HCT116 (cell line): ENCODE measurements around the gene NEURL1.

Experiments used
- CEBPB ChIP-seq: IDR thresholded peaks from 2 replicates; pipeline ENCODE4 v1.6.1; 2012; ENCODE audit warnings: low read depth
- EZH2 ChIP-seq: fragments of 200-600 bp; sonication (generic); IDR thresholded peaks from 2 replicates; pipeline ENCODE4 v1.6.1; 2017; ENCODE audit warnings: antibody characterized with exemption, mixed run types
- POLR2A ChIP-seq: IDR thresholded peaks from 2 replicates; pipeline ENCODE4 v1.7.0; 2011; ENCODE audit warnings: borderline replicate concordance; ENCODE audit not compliant: insufficient read depth, insufficient read length; ENCODE audit errors: extremely low read depth
- POLR2AphosphoS5 ChIP-seq: IDR thresholded peaks from 2 replicates; pipeline ENCODE4 v1.6.1; 2011; ENCODE audit warnings: mild to moderate bottlenecking, low read depth, low read length, moderate library complexity
- RAD21 ChIP-seq: IDR thresholded peaks from 2 replicates; pipeline ENCODE4 v1.6.1; 2012; ENCODE audit warnings: low read depth, mild to moderate bottlenecking
- SP1 ChIP-seq: IDR thresholded peaks from 2 replicates; pipeline ENCODE4 v1.6.1; 2012; ENCODE audit warnings: low read depth
- TCF7L2 ChIP-seq: IDR thresholded peaks from 2 replicates; pipeline ENCODE4 v1.7.0; 2011; ENCODE audit warnings: borderline replicate concordance, inconsistent platforms; ENCODE audit not compliant: insufficient read depth, insufficient read length; ENCODE audit errors: extremely low read depth
- YY1 ChIP-seq: IDR thresholded peaks from 2 replicates; pipeline ENCODE4 v1.6.1; 2011; ENCODE audit warnings: low read length, low read depth, moderate library complexity, mild to moderate bottlenecking; ENCODE audit not compliant: insufficient replicate concordance; ENCODE audit errors: extremely low read depth
- TF ChIP-seq, protein P1 (sequence below), 3 experiments: fragments of 200-600 bp in 1 of 3; sonication (generic) in 1 of 3; IDR thresholded peaks in 2 of 3; conservative IDR thresholded peaks in 1 of 3; 2 replicates each; pipeline ENCODE4 v1.5.1; 2012 to 2017; ENCODE audit warnings: low read depth in 2 of 3, low read length in 2 of 3, antibody characterized with exemption in 1 of 3, borderline replicate concordance in 1 of 3, control low read depth in 1 of 3, mild to moderate bottlenecking in 1 of 3, mixed read lengths in 1 of 3, mixed run types in 1 of 3, moderate library complexity in 1 of 3; ENCODE audit not compliant: insufficient read depth in 1 of 3

DNA sequence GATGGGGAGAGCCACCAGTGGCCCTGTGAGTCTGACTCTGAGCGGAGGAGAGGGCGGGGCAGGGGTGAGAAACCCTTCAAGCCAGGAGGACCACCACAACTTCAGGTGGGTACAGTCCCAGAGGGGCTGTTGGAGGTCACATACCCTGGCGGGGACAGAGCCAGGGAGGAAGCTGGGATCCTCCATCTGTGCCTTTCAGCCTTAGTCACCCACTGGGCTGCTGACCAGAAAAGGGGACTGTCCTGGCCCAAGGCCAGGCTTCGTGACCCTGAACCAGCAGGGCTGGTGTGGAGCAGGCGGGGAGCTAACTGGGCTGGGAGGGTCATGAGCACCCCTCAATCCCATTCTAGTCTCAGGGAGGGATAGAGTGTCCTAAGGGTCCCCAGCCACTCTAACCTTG lies 13.0 kb upstream of the NEURL1 start:
- TF ChIP-seq, protein P1, sequence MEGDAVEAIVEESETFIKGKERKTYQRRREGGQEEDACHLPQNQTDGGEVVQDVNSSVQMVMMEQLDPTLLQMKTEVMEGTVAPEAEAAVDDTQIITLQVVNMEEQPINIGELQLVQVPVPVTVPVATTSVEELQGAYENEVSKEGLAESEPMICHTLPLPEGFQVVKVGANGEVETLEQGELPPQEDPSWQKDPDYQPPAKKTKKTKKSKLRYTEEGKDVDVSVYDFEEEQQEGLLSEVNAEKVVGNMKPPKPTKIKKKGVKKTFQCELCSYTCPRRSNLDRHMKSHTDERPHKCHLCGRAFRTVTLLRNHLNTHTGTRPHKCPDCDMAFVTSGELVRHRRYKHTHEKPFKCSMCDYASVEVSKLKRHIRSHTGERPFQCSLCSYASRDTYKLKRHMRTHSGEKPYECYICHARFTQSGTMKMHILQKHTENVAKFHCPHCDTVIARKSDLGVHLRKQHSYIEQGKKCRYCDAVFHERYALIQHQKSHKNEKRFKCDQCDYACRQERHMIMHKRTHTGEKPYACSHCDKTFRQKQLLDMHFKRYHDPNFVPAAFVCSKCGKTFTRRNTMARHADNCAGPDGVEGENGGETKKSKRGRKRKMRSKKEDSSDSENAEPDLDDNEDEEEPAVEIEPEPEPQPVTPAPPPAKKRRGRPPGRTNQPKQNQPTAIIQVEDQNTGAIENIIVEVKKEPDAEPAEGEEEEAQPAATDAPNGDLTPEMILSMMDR (IDR thresholded peaks at IDR 0.05 in 2 of 3, conservative IDR thresholded peaks at IDR 0.05 in 1 of 3; ENCODE audit: borderline replicate concordance in 1 of 3, insufficient read depth in 1 of 3, low read depth in 2 of 3, low read length in 2 of 3) = no peak
- no peak for TF ChIP-seq YY1
- no peak for TF ChIP-seq SP1
- TF ChIP-seq POLR2A = no peak
- TF ChIP-seq TCF7L2 = no peak
- no peak for TF ChIP-seq CEBPB
- no peak for TF ChIP-seq EZH2
- no peak for TF ChIP-seq POLR2AphosphoS5
- TF ChIP-seq RAD21 = no peak
